Measurements from ENCODE around the gene PFKP. TPM values are rescaled to one million over a fixed set of nuclear protein-coding genes. Genes with fewer than 3 reads are reported as not detected.

Gene PFKP
- total RNA-seq, 1 experiment from 2014 or later = 232 TPM

GRCh38 chr10:3166496-3167290 lies 99.3 kb downstream of the PFKP start:
- POLR2A ChIA-PET = no interaction called here

More at GRCh38 chr10:3166496-3167290, 99.3 kb downstream of the PFKP start:
- no peak overlapping the region for H3K4me3 ChIP-seq (ENCODE audit: low read depth in 2 of 2, low read length in 2 of 2)
- no TSS peak for BruUV-seq (replicated peaks)
- no peak overlapping the region for H3K27ac ChIP-seq (ENCODE audit: low read length)
- TF ChIP-seq REST (IDR thresholded peaks at IDR 0.05; ENCODE audit: insufficient read depth in 1 of 2, low read depth in 2 of 2, low read length in 1 of 2) (no peak), TCF7L2 (IDR thresholded peaks at IDR 0.05; ENCODE audit: low read depth, low read length) (no peak), POLR2AphosphoS5 (IDR thresholded peaks at IDR 0.05; ENCODE audit: low read depth, low read length) (no peak), SIN3A (IDR thresholded peaks at IDR 0.05; ENCODE audit: borderline replicate concordance, insufficient read depth, low read depth, low read length) (no peak), CTCF (IDR thresholded peaks at IDR 0.05) (no peak)
- in situ Hi-C loops (cut with HindIII; ENCODE audit: low pct_unique_long_range_greater_than_20kb, low sequenced_read_pairs) (no loop called here), intact Hi-C loops (cut with micrococcal nuclease; ENCODE audit: unreplicated experiment) (no loop called here)
- H3K9me3 ChIP-seq (ENCODE audit: control insufficient read depth, insufficient read depth, low read depth, low read length) = no peaks in the 10 kb centered on the region
- CTCF ChIA-PET = no interaction called here
- H3K36me3 ChIP-seq (ENCODE audit: control insufficient read depth, insufficient read depth, low read length) = peaks cover 18% of the 10 kb centered on the region
- H3K27me3 ChIP-seq (ENCODE audit: control insufficient read depth, insufficient read depth, low read length) = no peaks in the 10 kb centered on the region
- DNase-seq (ENCODE audit: low read depth, low spot score) (no peak), ATAC-seq (no peak)
- H3K4me1 ChIP-seq (ENCODE audit: control insufficient read depth, insufficient read depth, low read length) = peaks cover 4% of the 10 kb centered on the region; the same call in 1 of the 2 replicates
